Measurements from ENCODE around the gene MGAT4B. TPM values are rescaled to one million over a fixed set of nuclear protein-coding genes. Genes with fewer than 3 reads are reported as not detected.
"Not testable (repeated sequence)": the region's sequence is repeated elsewhere in the genome, so short reads cannot be mapped to it uniquely, and the experiment has no call there.

MGAT4B gene
- total RNA-seq, 1 donor, result 174 TPM

DNA sequence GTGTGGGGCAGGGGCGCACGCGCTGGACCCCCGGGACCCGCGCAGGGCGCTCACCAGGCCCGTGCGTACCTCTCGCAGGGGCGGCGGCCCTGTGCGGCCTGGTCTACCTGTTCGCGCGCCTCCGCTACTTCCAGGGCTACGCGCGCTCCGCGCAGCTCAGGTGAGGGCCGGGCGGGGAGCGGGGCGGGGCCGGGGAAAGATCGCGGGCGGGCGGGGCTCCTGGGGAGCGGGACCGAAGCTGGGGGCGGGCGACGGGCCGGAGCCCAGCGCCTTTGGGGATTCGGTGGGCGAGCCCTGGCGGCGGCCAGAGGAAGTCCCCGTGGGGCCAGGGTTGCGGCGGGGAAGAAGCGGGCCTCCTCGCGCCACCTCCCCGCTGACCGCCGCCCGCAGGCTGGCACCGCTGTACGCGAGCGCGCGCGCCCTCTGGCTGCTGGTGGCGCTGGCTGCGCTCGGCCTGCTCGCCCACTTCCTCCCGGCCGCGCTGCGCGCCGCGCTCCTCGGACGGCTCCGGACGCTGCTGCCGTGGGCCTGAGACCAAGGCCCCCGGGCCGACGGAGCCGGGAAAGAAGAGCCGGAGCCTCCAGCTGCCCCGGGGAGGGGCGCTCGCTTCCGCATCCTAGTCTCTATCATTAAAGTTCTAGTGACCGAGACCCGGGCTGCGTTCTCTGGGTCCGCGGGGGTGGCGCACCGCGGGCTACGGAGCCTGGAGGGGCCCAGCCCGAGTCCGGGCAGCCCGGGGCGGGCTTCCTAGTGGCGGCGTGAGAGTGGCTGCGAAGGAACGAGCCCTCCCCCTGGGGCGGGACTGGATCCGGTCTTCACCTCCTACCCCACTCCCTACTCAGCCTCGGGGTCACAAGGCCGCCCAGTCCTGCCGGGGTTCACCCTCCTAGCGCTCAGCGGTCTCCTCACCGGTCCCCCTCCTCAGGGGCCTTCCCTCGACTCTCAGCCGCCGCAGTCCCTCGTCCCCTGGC lies 10.5 kb downstream of the MGAT4B start:
- peak in 2 of 3 donors; percentile 78 to 82 for DNase-seq (ENCODE audit: low read depth in 2 of 3, low spot score in 2 of 3)

DNA sequence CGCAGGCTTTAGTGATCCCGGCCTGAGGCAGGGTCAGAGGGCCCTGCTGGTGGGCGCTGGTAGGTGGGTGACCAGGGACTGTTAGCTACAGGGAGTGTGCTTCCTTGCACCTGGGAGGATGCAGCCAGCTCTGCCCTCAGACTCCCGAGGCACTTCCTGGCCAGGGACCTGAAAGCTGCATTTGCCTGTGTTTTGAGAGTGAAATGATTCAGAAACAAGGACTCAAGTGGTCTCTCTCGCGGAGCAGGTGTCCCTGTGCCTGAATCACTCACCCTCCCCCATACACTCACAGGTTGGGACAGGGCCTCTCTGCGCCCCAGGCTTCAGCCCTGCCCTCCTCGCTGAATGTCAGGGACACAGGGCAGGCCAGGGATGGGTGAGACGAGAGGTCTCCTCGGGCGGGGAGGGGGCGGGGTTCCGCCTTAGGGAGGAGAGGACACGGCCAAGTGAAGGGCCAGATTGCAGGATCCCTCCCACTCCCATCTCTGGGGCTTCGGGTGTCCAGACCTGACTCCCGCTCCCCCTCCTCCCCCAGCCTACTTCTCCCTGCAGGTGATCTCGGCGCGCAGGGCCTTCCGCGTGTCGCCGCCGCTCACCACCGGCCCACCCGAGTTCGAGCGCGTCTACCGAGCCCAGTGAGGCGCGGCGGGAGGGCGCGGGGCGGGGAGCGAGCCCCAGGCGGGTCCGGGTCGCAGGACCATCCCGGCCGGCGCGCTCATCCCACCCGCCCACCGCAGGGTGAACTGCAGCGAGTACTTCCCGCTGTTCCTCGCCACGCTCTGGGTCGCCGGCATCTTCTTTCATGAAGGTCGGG lies 11.4 kb downstream of the MGAT4B start:
- no peak for DNase-seq (ENCODE audit: low read depth in 2 of 3, low spot score in 2 of 3)

DNA sequence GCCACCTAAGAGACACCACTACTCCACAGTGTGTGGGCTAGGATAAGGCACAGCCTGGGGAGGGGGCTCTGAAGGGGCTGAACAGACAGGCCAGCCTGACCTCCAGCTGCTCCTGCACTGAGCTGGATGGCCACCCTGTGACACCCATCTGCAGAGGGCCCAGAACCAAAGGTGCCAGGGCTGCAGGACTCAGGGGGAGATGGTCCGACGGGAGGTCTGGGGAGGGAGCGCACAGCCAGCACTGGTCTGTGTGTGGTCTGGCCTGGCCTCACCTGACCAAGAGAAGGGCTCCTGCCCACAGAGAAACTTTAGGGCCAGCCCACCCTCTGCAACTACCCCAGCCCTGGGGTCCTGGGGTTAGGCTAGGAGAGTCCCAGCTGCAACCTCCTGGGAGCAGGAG lies 12.1 kb downstream of the MGAT4B start:
- no peak for DNase-seq (ENCODE audit: low read depth in 2 of 3, low spot score in 2 of 3)

DNA sequence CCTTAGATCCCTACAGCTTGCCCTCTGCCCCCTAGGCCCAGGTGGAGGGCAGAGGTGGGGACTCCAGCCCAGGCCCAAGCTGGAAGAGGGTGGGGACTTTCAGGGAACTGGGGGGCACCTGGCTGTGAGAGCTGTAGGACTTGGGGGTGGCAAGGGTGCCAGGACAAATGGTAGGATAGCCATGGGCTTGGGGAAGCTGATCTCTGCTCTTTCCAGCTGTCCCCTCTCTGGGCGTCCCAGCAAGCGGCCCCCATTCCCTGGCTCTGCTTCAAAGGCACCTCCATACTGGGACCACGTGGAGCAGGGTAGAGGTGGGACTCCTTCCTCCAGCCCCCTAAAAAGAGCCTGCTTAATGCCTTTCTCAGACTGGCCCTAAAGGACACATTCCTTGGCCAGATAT lies 12.5 kb downstream of the MGAT4B start:
- no peak for DNase-seq (ENCODE audit: low read depth in 2 of 3, low spot score in 2 of 3)

DNA sequence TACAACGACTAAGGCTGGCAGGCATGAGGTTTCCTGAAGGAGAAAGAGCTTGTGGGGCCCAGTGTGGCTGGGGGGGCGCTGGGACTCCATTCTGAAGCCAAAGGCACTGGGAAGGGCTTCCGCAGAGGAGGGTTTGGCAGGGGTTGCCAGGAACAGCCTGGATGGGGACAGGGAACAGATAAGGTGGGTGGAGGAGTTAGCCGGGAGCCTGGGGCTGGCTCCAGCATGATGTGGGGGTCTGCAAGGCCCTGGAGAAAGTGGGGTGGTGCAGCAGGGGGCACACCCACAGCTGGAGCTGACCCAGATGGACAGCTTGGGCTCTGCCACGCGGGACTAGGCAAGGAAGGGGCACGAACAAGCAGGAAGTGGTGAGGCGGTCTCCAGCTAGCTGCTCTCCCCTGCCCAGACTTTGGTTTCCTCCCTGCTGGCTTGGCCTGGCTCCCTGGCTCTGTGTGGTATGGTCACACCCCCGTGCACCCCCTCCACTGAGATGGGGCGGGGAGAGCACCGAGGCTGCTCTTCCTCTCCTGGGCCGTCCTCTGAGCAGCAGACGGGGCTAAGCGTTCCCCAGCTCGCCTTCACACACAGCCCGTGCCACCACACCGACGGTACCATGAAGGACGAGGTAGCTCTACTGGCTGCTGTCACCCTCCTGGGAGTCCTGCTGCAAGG lies 13.1 kb downstream of the MGAT4B start, which contains the start of gene LTC4S:
Gene LTC4S, plus strand, starts transcription at position 519 of the 672 bp plus-strand sequence. Its CDS starts 95 bp downstream, at position 614.
- peak in 2 of 3 donors; percentile 84 to 89 for DNase-seq (ENCODE audit: low read depth in 2 of 3, low spot score in 2 of 3)

DNA sequence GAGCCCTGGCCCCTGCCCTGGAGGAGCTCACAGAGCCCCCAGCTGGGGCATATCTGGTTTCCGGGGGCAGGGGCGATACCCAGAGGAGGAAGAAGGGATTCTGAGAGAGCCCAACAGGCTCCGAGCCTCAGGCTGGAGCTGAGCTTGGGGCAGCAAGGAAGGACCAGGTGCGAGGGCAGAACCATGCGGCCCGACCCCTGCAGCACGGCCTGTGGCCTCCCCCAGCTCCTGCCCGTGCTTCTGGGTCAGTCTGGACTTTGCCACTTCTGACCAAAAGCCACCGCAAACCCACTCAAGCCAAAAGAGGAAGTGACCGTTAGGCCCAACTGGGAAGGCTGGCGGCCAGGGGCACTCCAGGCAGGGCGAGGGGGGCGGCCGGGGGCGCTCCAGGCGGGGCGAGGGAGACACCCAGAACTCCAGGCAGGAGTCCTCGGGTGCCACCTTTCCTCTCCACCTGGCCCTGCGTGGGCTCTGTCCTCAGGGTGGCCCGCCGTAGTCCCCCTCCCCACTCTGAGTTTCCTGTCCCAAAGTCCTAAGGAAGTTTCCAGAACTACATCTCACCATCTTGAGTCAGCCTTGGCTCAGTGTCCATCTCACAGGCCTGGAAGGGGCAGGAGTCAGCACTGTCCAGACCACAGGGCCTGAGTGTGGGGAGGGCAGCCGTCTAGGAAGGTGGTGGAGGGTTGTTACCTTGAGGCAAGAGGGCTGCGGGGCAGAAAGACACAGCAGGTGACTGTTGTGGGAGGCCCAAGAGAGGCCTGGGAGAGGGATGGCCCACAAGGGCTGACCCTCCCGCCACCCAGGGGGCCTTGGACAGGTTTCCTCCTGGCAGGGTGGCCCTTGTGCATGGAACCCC lies 13.8 kb downstream of the MGAT4B start:
- no peak for DNase-seq (ENCODE audit: low read depth in 2 of 3, low spot score in 2 of 3)

DNA sequence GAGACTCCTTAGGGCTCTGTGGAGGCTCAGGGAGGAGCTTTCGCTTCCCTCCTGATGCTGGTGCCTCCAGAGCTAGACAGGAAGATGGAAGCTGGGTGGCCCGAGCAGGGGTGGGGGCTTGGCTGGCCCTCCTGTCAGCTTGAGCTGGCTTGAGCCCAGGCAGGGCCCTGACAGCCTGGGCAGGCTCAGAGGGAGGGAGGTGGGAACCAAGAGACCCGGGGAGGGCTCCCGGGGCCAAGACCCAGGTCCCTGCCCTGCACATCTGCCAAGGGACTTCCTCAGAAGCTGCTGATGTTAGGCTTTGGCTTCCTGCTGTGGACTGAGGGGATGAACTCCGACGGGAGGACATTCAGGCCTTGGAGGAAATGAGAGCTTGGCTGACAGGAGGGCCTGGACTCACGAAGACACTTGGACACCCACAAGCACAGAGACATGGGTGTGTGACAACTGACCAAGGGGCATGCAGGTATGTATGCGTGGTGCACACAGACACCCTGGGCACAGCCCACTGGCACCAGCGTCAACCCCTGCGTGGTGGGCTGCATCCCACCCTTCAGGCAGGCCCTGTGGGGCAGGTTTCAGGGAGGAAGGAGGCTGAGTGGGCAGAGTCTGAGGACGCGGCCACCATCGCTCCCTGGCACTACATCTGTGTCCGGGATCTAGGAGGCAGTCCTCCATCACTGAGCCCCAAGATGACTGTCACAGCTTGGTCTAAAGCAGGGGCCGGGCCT lies 14.6 kb downstream of the MGAT4B start:
- peak in 1 of 3 donors; percentile 36 for DNase-seq (ENCODE audit: low read depth in 2 of 3, low spot score in 2 of 3)

DNA sequence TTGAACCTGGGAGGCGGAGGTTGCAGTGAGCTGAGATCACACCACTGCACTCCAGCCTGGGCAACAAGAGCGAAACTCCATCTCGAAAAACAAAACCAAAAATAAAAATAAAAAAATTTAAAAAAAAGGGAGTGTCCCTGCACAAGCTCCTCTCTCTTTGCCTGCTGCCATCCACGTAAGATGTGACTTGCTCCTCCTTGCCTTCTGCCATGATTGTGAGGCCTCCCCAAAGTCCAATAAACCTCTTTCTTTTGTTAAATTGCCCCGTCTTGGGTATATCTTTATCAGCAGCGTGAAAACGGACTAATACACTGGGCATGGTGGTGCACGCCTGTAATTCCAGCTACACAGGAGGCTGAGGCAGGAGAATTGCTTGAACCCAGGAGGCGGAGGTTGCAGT lies 17.4 kb downstream of the MGAT4B start:
- DNase-seq (ENCODE audit: low read depth in 2 of 3, low spot score in 2 of 3), result not testable (repeated sequence)

DNA sequence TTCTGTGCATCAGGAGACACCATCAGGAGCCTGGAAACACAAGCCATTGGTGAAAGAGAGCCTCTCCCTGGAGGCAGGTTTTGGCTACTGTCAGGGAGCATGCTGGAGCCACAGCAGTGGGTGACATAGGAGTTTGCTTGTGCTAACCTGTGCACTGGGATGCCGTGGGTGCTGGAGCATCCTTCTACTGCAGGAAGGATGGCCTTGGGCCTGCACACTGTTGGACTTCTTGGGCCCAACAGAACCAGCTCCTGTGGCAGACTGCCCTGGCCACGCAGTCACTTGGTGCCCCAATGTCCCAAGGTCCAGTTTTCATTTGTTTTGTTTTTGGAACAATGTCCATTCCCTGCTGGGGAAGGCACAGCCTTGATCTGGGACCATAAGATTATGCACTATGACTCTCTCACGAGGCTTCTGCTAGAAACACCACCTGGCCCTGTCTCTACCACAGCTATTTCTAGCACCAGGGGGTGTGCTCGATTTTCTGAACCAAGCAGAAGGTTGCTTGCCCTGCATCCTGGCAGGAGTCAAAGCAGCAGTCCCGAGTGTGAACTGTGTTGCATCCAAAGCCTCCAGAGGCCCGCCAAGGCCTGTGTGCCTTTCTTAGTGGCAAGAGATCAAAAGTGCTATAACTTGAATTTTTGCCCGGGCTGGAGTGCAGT lies 18.3 kb downstream of the MGAT4B start:
- DNase-seq (ENCODE audit: low read depth in 2 of 3, low spot score in 2 of 3), result no peak

DNA sequence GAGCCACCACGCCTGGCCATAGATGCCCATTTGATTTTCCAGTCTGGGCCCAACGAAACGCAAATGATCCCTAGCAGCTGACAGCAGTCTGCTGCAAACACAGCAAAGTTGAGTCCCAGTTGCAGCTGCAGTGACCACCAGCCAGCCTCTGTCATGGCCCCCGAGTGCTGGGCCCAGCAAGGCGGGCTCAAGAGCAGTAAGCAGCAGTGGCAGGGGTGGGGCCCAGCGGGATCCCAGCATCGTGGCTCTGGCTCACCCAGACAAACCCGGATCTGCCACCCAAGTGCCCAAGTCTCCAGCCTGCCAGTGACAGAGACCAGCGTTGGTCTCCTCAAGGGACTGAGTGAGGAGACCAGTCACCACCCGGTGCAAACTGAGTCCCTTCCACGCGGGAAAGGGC lies 19.8 kb downstream of the MGAT4B start:
- no peak for DNase-seq (ENCODE audit: low read depth in 2 of 3, low spot score in 2 of 3)

DNA sequence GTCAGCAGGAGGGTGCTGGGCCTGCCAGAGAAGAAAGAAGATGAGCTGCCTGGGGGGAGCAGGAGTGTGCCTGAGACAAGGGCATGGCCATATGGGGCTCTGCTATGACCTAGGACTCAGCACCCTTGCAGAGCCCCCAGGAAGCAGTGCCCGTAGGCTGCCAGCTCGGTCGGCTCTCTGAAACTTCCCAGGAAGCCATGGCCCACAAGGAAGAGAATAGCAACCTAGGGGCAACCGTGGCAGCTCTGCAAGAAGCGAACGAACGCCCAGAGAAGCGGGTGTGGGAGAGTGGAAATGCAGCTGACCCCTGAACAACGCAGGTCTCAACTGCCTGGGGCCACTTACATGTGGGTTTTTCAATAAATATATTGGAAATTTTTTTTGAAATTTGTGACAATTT lies 23.5 kb downstream of the MGAT4B start:
- DNase-seq (ENCODE audit: low read depth in 2 of 3, low spot score in 2 of 3), result no peak

DNA sequence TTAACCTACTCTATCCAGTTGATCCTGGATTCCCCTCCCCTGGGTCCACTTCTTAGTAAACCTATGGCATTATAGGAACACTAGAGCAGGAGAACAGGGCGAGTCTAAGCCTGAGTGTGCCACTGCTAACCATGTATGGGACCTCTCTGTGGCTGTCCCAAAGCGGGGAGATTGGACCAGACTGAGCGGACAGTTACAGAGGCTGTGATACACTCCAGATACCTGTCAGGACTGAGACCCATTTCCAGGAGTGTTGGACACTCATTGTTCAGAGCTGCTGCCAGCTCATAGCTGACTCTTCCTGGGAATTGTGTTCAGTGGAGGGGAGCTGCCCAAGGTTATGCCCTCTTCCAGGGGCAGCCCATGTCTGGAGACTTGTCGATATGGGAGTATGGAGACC lies 24.8 kb downstream of the MGAT4B start:
- no peak for DNase-seq (ENCODE audit: low read depth in 2 of 3, low spot score in 2 of 3)

DNA sequence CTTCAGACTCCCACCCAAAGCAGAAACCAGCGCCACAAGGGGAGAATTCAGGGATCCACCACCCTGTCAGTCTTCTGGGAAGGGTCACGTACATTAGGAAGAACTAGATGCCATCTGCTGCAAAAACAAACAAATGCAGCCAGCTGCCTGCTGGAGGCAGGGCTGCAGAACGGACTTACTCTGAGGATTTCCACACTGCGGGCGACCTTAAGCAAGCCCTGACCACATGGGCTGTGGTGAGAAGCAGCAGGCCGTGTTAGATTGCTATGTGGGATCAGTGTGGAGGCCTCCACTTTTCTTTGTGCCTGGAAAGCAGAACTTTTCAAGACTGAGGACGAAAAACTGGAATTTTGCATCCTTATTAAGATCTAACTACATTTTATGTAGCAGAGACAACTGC lies 26.3 kb downstream of the MGAT4B start:
- no peak for DNase-seq (ENCODE audit: low read depth in 2 of 3, low spot score in 2 of 3)

DNA sequence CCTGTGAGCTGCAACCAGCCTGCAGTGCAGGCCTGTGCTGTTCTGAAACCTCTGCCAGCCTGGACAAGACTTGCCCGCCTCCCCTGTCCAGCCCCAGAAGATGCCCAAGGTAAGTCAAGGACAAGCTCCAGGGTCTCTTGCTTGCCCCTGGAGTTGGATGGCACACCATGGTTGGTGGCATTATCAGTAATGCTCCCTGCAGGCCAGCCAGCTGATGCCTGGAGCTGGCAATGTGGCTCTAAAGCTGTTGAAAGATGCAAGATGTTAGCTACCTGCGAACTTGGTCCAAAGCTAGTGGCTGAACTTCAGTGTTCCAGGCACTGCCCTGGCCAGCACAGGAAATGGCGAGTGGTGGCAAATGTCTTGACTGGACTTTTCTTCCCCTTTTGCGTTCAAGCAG lies 26.8 kb downstream of the MGAT4B start:
- DNase-seq (ENCODE audit: low read depth in 2 of 3, low spot score in 2 of 3), result no peak

DNA sequence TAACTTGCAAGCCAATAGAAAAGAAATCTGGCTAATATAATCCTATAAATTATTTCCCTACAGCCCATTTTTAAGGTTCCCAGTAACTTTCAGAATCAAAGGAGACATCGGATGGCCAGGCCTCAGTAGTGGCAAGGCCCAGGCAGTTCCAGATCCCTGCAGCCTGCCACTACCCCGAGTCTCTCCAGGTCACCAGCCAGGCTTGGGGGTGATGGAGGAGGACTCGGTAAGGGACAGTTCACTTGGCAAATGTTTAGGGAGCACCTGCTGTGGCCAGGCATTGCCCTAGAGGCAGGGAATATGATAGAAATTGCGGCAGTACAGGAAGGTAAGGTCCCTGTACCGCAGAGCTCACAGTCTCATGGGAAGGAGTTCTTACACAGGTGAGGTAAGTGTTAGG lies 28.1 kb downstream of the MGAT4B start:
- no peak for DNase-seq (ENCODE audit: low read depth in 2 of 3, low spot score in 2 of 3)

DNA sequence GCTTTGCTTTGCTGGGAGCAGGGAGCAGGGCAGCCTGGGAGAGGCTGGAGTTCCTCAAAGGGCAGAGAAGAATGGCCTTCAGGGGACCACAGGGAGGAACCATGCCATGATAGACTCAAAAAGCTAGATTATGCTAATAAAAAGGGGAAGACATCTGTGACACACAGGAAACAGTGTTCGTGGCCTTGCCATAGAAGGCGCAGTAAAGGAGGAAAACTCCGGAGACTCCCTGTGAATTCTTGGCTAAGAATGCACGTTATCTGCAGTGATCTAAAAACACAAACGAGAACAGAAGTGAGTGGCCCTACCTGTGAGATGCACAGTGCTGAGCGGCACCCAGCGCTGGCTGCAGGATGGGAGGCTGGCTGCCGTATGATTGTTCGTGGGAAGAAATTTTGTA lies 28.8 kb downstream of the MGAT4B start:
- no peak for DNase-seq (ENCODE audit: low read depth in 2 of 3, low spot score in 2 of 3)

DNA sequence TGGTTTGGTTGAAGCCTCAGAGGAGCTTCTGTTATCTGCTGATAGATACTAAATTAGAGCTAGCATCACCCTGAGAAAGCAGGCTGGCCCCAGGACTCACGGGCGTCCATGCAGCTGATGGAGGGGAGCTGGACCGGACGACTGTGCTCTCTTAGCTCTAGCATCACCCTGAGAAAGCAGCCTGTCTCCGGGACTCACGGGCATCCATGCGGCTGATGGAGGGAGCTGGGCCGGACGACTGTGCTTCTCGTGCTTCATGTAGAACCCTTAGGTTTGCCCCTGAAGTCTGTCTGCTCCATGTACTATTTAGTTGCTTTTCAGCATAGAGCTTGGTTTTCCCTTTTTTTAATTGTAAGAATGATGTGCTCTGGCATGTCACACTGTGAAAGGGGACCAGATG lies 29.2 kb downstream of the MGAT4B start:
- DNase-seq (ENCODE audit: low read depth in 2 of 3, low spot score in 2 of 3), result no peak

DNA sequence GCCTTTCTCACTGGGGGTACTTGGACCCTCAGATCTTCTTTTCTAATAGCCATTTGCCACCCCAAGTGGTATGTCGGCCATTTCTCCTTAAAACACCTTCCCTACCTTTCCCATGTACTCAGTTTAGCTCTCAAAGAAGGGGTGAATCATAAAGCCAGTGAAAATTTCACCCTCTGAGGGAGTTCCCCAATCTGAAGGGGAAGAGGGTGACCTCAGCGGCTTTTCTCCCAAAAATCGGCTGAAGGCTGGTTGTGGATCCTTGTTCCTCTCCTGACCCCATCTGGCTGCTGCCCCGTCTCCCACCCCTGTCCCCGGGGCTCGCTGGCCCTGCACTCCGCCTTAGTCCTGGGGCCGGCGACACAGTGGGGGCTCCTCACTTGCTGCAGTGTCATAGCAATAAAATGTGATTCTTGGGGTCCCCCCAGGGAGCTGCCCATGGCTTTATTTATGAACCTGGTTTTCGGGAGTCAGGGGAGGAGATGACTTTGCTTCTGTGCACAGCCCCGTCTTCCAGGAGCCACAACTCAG lies 30.2 kb downstream of the MGAT4B start:
- no peak for DNase-seq (ENCODE audit: low read depth in 2 of 3, low spot score in 2 of 3)

DNA sequence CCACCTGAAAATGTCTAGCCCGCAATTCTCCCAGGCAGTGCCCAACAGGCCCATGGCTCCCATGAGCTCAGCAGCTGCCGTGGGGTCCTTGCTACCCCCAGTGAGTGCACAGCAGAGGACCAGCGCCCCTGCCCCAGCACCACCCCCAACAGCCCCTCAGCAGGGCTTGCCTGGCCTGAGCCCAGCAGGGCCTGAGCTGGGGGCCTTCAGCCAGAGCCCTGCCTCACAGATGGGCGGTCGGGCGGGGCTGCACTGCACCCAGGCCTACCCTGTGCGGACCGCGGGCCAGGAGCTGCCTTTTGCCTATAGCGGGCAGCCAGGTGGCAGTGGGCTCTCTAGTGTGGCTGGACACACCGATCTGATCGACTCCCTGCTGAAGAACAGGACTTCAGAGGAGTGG lies 32.2 kb downstream of the MGAT4B start:
- DNase-seq (ENCODE audit: low read depth in 2 of 3, low spot score in 2 of 3), result no peak
